Mucosa of descending colon (tissue), 3 donors: ENCODE results near the gene ACOX3. TPM values are rescaled to one million over a fixed set of nuclear protein-coding genes. Genes with fewer than 3 reads are reported as not detected.

Experiments used
- ATAC-seq: fragments of 200-7000 bp; cut with Tn5 transposase; one replicate; pipeline ENCODE4 v1.9.1; 2020; ENCODE audit warnings: mild to moderate bottlenecking, moderate library complexity
- DNase-seq, 3 donors: peaks; one replicate each; pipeline ENCODE4 v3.0.0-alpha.2; 2020
- H3K36me3 ChIP-seq: fragments of 200-600 bp; one replicate; pipeline ENCODE4 v1.8.0; 2021; ENCODE audit warnings: low read depth, mild to moderate bottlenecking
- H3K4me1 ChIP-seq: fragments of 200-600 bp; one replicate; pipeline ENCODE4 v1.8.0; 2021; ENCODE audit warnings: low read depth, mild to moderate bottlenecking
- H3K4me3 ChIP-seq: fragments of 200-600 bp; one replicate; pipeline ENCODE4 v1.8.0; 2021; ENCODE audit warnings: mild to moderate bottlenecking
- H3K9me3 ChIP-seq: fragments of 200-600 bp; one replicate; pipeline ENCODE4 v1.8.0; 2021; ENCODE audit warnings: mild to moderate bottlenecking
- CTCF ChIP-seq: fragments of 200-600 bp; IDR thresholded peaks from one replicate; pipeline ENCODE4 v1.8.0; 2022; ENCODE audit warnings: antibody characterized with exemption, mild to moderate bottlenecking
- intact Hi-C, 2 donors: fragments of 100-400 bp; cut with DNase I in 1 of 2; cut with micrococcal nuclease in 1 of 2; formaldehyde crosslinking; loops; one replicate each; pipeline versions ENCODE4 v1.11.0 to v1.11.1; 2022; cut with DNase I, micrococcal nuclease
- total RNA-seq, 3 donors: library from RNA; stranded (reverse); fragmentation: NEBNext Ultra II Directional in 2 of 3; extraction: Animal tissue kit (Norgen Biotek cat#: 25700) in 2 of 3; gene quantifications; one replicate each; pipeline versions ENCODE4 v1.2.1 to v1.2.4, GENCODE V29; 2021 to 2023
- donor health status: DM: no; HTN: no; CAD: no; lungs with moderate emphysema.
- donor health status: DM: no; HTN: no; CAD: no.
- donor health status: DM: no; HTN: yes; CAD: no.

The ACOX3 gene
- total RNA-seq, 3 donors from 2014 or later, result 22.4 to 34.7 (median 26.0) TPM

- Histone ChIP-seq H3K4me1 (no peaks in the 10 kb centered on the region), H3K4me3 (no peak overlapping the region), H3K9me3 (no peaks in the 10 kb centered on the region), H3K36me3 (no peaks in the 10 kb centered on the region)
- intact Hi-C loops, result no loop called here
- no peak for TF ChIP-seq CTCF
- ATAC-seq (no peak), DNase-seq (no peak)
Observed at GRCh38 chr4:8320386-8320750, 120.2 kb downstream of the ACOX3 start.

- intact Hi-C loops, result no loop called here
- ATAC-seq (peak; percentile 37), DNase-seq (no peak)
- H3K4me1 ChIP-seq, result no peaks in the 10 kb centered on the region
- no peak for TF ChIP-seq CTCF
- no peak overlapping the region for H3K4me3 ChIP-seq
- H3K9me3 ChIP-seq, result no peaks in the 10 kb centered on the region
- H3K36me3 ChIP-seq, result no peaks in the 10 kb centered on the region
Observed at GRCh38 chr4:8319731-8320385, 120.7 kb downstream of the ACOX3 start.

GRCh38 chr4:8319061-8319460 lies 121.5 kb downstream of the ACOX3 start:
- no peaks in the 10 kb centered on the region for H3K9me3 ChIP-seq
- intact Hi-C loops, result no loop called here
- no peaks in the 10 kb centered on the region for H3K4me1 ChIP-seq
- DNase-seq, result no peak
- no peaks in the 10 kb centered on the region for H3K36me3 ChIP-seq
- ATAC-seq, result no peak
- no peak for TF ChIP-seq CTCF
- H3K4me3 ChIP-seq, result no peak overlapping the region

- no peak for DNase-seq
- H3K9me3 ChIP-seq, result no peaks in the 10 kb centered on the region
- H3K4me1 ChIP-seq, result no peaks in the 10 kb centered on the region
- ATAC-seq, result no peak
- no peaks in the 10 kb centered on the region for H3K36me3 ChIP-seq
- intact Hi-C loops, result no loop called here
- H3K4me3 ChIP-seq, result no peak overlapping the region
- TF ChIP-seq CTCF, result no peak
Observed at GRCh38 chr4:8318509-8318908, 122.0 kb downstream of the ACOX3 start.

- no peak for TF ChIP-seq CTCF
- no peak for DNase-seq
- no peaks in the 10 kb centered on the region for H3K36me3 ChIP-seq
- intact Hi-C loops, result no loop called here
- H3K4me1 ChIP-seq, result no peaks in the 10 kb centered on the region
- H3K9me3 ChIP-seq, result no peaks in the 10 kb centered on the region
- ATAC-seq, result no peak
- H3K4me3 ChIP-seq, result no peak overlapping the region
Observed at GRCh38 chr4:8317474-8317873, 123.0 kb downstream of the ACOX3 start.

- intact Hi-C loops, result no loop called here
- no peak for ATAC-seq
- TF ChIP-seq CTCF, result no peak
- H3K9me3 ChIP-seq, result no peaks in the 10 kb centered on the region
- H3K4me3 ChIP-seq, result no peak overlapping the region
- H3K4me1 ChIP-seq, result no peaks in the 10 kb centered on the region
- H3K36me3 ChIP-seq, result no peaks in the 10 kb centered on the region
- no peak for DNase-seq
Observed at GRCh38 chr4:8316911-8317351, 123.6 kb downstream of the ACOX3 start.
